OCI-LY7 (cell line): Measurements from ENCODE around the gene KCNMA1. TPM values are rescaled to one million over a fixed set of nuclear protein-coding genes. Genes with fewer than 3 reads are reported as not detected.

Experiments
- BruUV-seq: library from RNA; stranded (reverse); fragments of 400-500 nt; replicated peaks from 2 replicates; lab custom pipeline; 2021; lab: Mats Ljungman, UMichigan
- CTCF ChIA-PET: fragments of 300-600 bp; sonication (Branson Sonifier 250); formaldehyde crosslinking; loops from one replicate; lab custom pipeline; 2022; ENCODE audit warnings: antibody characterized with exemption; ENCODE audit not compliant: unreplicated experiment; lab: Charles Lee
- POLR2A ChIA-PET: fragments of 300-600 bp; sonication (Branson Sonifier 250); formaldehyde crosslinking; loops from one replicate; lab custom pipeline; 2022; ENCODE audit warnings: antibody characterized with exemption; lab: Charles Lee
- DNase-seq: peaks from one replicate; pipeline ENCODE4 v3.0.0-alpha.2; 2015; ENCODE audit warnings: low spot score
- H2AFZ ChIP-seq: fragments of 200-600 bp; sonication (generic), shearing (Covaris generic); 2 replicates; pipeline ENCODE4 v1.6.1; 2014; ENCODE audit warnings: mild to moderate bottlenecking, antibody characterized with exemption, low read length, moderate library complexity
- H3K27ac ChIP-seq: fragments of 200-600 bp; sonication (generic); 2 replicates; pipeline ENCODE4 v1.5.1; 2014; ENCODE audit warnings: mixed run types, low read depth, mild to moderate bottlenecking, moderate library complexity, low read length, inconsistent platforms; ENCODE audit not compliant: poor library complexity, severe bottlenecking
- H3K36me3 ChIP-seq: fragments of 200-600 bp; sonication (generic); 2 replicates; pipeline ENCODE4 v1.6.1; 2014; ENCODE audit warnings: mild to moderate bottlenecking, antibody characterized with exemption, low read length, moderate library complexity, mixed read lengths; ENCODE audit not compliant: insufficient read depth
- H3K4me1 ChIP-seq: fragments of 200-600 bp; sonication (generic); 2 replicates; pipeline ENCODE4 v1.5.1; 2014; ENCODE audit warnings: mild to moderate bottlenecking, low read length; ENCODE audit not compliant: insufficient read depth, poor library complexity, severe bottlenecking
- H3K4me2 ChIP-seq: fragments of 200-600 bp; sonication (generic); 2 replicates; pipeline ENCODE4 v1.6.1; 2014; ENCODE audit warnings: mild to moderate bottlenecking, low read length
- H3K4me3 ChIP-seq: fragments of 200-600 bp; sonication (generic); 2 replicates; pipeline ENCODE4 v1.5.1; 2014; ENCODE audit warnings: mild to moderate bottlenecking, low read depth, low read length; ENCODE audit not compliant: poor library complexity, severe bottlenecking
- H3K79me2 ChIP-seq: fragments of 200-600 bp; sonication (generic); 2 replicates; pipeline ENCODE4 v1.6.1; 2016; ENCODE audit warnings: low read depth, mild to moderate bottlenecking, low read length, moderate library complexity, mixed read lengths; ENCODE audit not compliant: insufficient read depth
- H3K9me2 ChIP-seq: fragments of 200-600 bp; sonication (generic); 2 replicates; pipeline ENCODE4 v1.6.1; 2016; ENCODE audit warnings: mild to moderate bottlenecking, low read length, mixed read lengths; ENCODE audit not compliant: insufficient read depth
- H3K9me3 ChIP-seq: fragments of 200-600 bp; sonication (generic); 2 replicates; pipeline ENCODE4 v1.6.1; 2014; ENCODE audit warnings: mild to moderate bottlenecking, mixed run types, low read length, mixed read lengths
- H4K20me1 ChIP-seq: fragments of 200-600 bp; sonication (generic); 2 replicates; pipeline ENCODE4 v1.6.1; 2014; ENCODE audit warnings: mild to moderate bottlenecking, antibody characterized with exemption, low read length, moderate library complexity, mixed read lengths; ENCODE audit not compliant: insufficient read depth
- EZH2phosphoT487 ChIP-seq: fragments of 200-600 bp; sonication (generic); IDR thresholded peaks from 2 replicates; pipeline ENCODE4 v1.6.1; 2018; ENCODE audit warnings: low read depth, borderline replicate concordance, mild to moderate bottlenecking, mixed run types, antibody characterized with exemption, low read length, moderate library complexity, mixed read lengths
- intact Hi-C: fragments of 100-400 bp; cut with micrococcal nuclease; formaldehyde crosslinking; loops from one replicate; pipeline ENCODE4 v1.10.0; 2022; ENCODE audit not compliant: unreplicated experiment
- total RNA-seq, 2 experiments: library from RNA; depleted of rRNA in 1 of 2; stranded (reverse); fragments of >200 nt in 1 of 2; shearing (Covaris generic) in 1 of 2; gene quantifications; 2 replicates each; pipeline ENCODE4 v1.2.3, GENCODE V29; 2014 to 2022
- TF ChIP-seq, protein P1 (sequence below): fragments of 200-600 bp; sonication (generic); conservative IDR thresholded peaks from 2 replicates; pipeline ENCODE4 v1.5.1; 2014; ENCODE audit warnings: mild to moderate bottlenecking, antibody characterized with exemption, low read length, moderate library complexity, mixed read lengths

The KCNMA1 gene
- total RNA-seq, 2 experiments from 2014 or later = not detected

DNA sequence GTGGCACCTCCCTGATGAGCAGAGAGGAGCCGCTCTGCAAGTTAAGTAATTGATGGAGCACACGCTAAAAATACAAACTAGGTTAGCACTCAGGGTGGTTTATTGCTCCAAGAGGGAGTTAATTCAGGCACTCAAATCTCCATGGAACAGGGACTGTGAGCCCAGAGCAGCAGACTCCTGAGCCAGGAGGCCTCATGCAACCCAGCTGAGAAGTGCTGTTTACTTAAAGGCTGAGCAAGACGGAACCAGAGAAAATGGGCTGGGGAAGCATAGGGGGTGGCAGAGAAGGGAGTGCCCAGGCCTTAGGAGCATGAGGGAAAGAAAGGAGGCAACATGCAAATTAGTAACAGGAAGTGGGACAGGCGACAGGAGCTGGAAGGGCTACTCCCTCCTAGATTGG is 174.1 kb downstream of the KCNMA1 start:
- CTCF ChIA-PET = no interaction called here

GRCh38 chr10:77461636-77462296 is 175.8 kb downstream of the KCNMA1 start:
- no peak for TF ChIP-seq EZH2phosphoT487
- TF ChIP-seq, protein P1, sequence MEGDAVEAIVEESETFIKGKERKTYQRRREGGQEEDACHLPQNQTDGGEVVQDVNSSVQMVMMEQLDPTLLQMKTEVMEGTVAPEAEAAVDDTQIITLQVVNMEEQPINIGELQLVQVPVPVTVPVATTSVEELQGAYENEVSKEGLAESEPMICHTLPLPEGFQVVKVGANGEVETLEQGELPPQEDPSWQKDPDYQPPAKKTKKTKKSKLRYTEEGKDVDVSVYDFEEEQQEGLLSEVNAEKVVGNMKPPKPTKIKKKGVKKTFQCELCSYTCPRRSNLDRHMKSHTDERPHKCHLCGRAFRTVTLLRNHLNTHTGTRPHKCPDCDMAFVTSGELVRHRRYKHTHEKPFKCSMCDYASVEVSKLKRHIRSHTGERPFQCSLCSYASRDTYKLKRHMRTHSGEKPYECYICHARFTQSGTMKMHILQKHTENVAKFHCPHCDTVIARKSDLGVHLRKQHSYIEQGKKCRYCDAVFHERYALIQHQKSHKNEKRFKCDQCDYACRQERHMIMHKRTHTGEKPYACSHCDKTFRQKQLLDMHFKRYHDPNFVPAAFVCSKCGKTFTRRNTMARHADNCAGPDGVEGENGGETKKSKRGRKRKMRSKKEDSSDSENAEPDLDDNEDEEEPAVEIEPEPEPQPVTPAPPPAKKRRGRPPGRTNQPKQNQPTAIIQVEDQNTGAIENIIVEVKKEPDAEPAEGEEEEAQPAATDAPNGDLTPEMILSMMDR = no peak
- Histone ChIP-seq H3K9me2 (no peaks in the 10 kb centered on the region), H3K9me3 (no peaks in the 10 kb centered on the region), H3K4me1 (no peaks in the 10 kb centered on the region), H3K27ac (no peak overlapping the region), H2AFZ (no peak overlapping the region), H3K4me3 (no peak overlapping the region), H3K79me2 (no peaks in the 10 kb centered on the region), H4K20me1 (no peaks in the 10 kb centered on the region), H3K36me3 (no peaks in the 10 kb centered on the region), H3K4me2 (no peak overlapping the region)
- intact Hi-C loops = no loop called here
- DNase-seq = no peak
- CTCF ChIA-PET = no interaction called here
- no TSS peak for BruUV-seq
- POLR2A ChIA-PET = no interaction called here

More for the DNA sequence above, 174.1 kb downstream of the KCNMA1 start:
- Histone ChIP-seq H3K79me2 (no peaks in the 10 kb centered on the region), H3K9me2 (no peaks in the 10 kb centered on the region), H2AFZ (no peak overlapping the region), H3K4me3 (no peak overlapping the region), H3K4me2 (no peak overlapping the region), H4K20me1 (no peaks in the 10 kb centered on the region), H3K36me3 (no peaks in the 10 kb centered on the region), H3K4me1 (no peaks in the 10 kb centered on the region), H3K9me3 (no peaks in the 10 kb centered on the region), H3K27ac (no peak overlapping the region)
- TF ChIP-seq EZH2phosphoT487 = no peak
- TF ChIP-seq, protein P1 = no peak
- intact Hi-C loops = no loop called here
- no peak for DNase-seq
- POLR2A ChIA-PET = no interaction called here
- BruUV-seq = no TSS peak

DNA sequence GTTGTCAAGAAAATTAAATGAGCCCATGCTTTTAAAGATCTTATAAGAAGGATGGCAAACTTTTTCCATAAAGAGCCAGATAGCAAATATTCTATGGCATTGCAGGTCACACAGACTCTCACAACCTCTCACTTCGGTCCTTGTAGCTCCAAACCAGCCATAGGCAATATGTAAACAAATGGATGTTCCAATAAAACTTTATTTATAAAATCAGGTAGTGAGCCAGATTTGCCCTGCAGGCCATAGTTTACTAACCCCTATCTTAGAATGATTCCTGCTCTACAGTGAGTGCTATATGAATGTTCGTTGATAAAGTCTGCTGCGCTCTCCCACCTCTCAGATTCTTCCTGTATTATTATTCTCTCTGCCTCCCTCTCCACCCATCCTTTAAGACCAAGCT is 177.7 kb downstream of the KCNMA1 start:
- ChIA-PET CTCF (no interaction called here), POLR2A (no interaction called here)
- no peak for DNase-seq
- TF ChIP-seq, protein P1 = no peak
- no peak for TF ChIP-seq EZH2phosphoT487
- Histone ChIP-seq H3K27ac (no peak overlapping the region), H4K20me1 (no peaks in the 10 kb centered on the region), H3K36me3 (no peaks in the 10 kb centered on the region), H3K4me1 (no peaks in the 10 kb centered on the region), H3K9me2 (no peaks in the 10 kb centered on the region), H3K9me3 (no peaks in the 10 kb centered on the region), H2AFZ (no peak overlapping the region), H3K4me2 (no peak overlapping the region), H3K79me2 (no peaks in the 10 kb centered on the region), H3K4me3 (no peak overlapping the region)
- no TSS peak for BruUV-seq
- intact Hi-C loops = no loop called here
